ENCODE data around the gene BICDL1.

Gene BICDL1

DNA sequence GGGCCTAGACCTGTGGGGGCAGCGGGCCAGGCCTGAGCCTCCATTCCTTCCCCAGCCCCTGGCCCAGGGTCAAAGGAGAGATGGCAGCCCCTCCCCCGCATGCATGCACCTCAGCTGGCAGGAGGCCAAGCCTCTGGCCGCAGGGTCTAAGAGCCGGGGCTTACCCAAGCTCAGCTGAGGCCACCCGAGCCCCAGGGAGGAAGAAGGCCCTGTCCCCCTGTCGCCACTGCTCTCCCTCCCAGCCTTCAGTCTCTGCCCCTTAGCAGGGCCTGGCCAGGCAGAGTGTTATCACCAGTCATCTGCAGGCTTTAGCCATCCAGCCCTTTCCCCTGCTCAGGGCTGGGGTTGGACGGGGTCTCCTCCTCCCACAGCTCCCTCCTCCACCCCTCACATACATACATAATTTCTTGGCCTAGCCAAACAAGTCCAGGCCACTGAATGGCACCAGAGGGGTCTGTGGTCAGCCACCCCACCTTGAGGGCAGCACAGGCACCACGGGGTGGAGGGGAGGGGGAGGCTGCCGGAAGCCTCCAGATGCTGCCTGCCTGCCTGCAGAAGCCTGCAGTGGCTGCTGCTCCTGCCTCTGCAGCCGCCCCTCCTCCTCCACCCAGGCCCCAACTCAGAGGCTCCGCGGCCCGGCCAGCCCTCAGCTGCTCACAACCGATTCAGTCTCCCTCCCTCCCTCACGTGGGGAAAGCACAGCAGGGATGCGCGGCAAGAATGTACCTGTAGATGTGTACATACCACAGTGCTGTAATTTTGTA lies 104.7 kb downstream of the BICDL1 start:
- H3K4me3 ChIP-seq (ENCODE audit: low read depth, low read length), result no peak overlapping the region
- DNase-seq (ENCODE audit: low read depth), result no peak

- H3K4me3 ChIP-seq (ENCODE audit: low read depth, low read length), result no peak overlapping the region
- DNase-seq (ENCODE audit: low read depth), result no peak
Observed at GRCh38 chr12:120094485-120094884, 105.4 kb downstream of the BICDL1 start.

DNA sequence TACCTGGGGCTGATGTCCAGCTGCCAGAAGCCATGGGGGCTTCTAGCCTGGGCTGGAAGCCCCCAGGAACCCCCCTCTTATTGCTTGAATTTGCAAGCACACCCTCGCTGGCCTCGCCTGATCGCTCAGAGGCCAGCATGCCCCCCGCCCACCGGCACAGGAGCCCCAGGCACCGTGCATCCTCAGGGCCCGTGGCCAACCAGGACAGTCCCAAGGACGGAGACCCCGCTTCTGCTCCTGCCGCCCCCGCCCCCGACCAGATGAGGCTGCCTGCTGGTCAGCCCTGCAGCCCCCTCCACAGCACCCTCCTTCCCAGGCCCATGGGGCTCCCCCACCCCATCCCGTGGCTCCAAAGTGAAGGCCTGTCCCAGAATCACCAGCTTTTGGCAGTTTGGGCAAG lies 106.3 kb downstream of the BICDL1 start:
- H3K4me3 ChIP-seq (ENCODE audit: low read depth, low read length), result no peak overlapping the region
- no peak for DNase-seq (ENCODE audit: low read depth)

- DNase-seq (ENCODE audit: low read depth), result no peak
- H3K4me3 ChIP-seq (ENCODE audit: low read depth, low read length), result no peak overlapping the region
Observed at GRCh38 chr12:120095736-120096135, 106.7 kb downstream of the BICDL1 start.

GRCh38 chr12:120096671-120097202 lies 107.7 kb downstream of the BICDL1 start:
- H3K4me3 ChIP-seq (ENCODE audit: low read depth, low read length), result no peak overlapping the region
- DNase-seq (ENCODE audit: low read depth), result no peak

- DNase-seq (ENCODE audit: low read depth), result no peak
- no peak overlapping the region for H3K4me3 ChIP-seq (ENCODE audit: low read depth, low read length)
Observed at GRCh38 chr12:120098756-120099470, 109.9 kb downstream of the BICDL1 start.

DNA sequence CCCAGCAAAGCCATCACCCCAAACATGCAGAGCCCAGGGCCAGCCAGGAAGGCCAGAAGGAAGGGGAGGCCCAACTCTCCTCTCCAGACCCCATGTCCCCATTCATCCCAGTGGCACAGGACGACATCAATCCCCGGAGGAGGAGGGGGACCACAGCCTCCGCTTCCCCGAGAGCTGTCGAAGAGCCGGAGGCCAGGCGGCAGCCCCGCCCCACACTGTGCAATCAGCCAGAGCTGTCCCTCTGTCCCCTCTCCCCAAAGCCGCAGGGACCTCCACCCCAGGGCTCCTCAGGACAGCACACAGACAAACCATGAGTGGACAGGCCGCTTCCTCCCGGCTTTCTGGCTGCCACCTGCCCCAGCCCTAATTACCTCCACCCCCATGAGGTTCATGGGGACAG lies 110.7 kb downstream of the BICDL1 start:
- no peak overlapping the region for H3K4me3 ChIP-seq (ENCODE audit: low read depth, low read length)
- no peak for DNase-seq (ENCODE audit: low read depth)

GRCh38 chr12:120100630-120101029 lies 111.6 kb downstream of the BICDL1 start:
- H3K4me3 ChIP-seq (ENCODE audit: low read depth, low read length), result no peak overlapping the region
- DNase-seq (ENCODE audit: low read depth), result no peak

- no peak overlapping the region for H3K4me3 ChIP-seq (ENCODE audit: low read depth, low read length)
- no peak for DNase-seq (ENCODE audit: low read depth)
Observed at GRCh38 chr12:120101182-120101581, 112.1 kb downstream of the BICDL1 start.

DNA sequence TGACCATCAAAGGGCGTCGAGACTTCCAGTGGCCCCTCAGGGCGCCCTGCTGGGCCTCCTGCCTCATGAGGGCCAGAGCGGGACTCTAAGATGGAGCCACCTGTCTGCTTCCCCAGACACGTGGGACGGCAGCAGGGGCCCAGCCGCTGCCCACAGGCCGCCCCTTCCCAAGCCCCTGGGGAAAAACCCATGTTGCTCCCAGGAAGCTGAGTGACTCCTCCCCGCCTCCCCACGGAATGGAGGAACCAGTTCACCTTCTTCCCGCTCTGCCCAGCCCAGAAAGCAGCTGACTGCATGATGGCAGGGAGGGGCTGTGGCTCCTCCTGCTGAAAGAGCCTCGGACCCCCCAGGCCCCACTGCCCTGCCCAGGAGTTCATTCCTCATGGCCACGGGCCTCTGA lies 112.6 kb downstream of the BICDL1 start:
- DNase-seq (ENCODE audit: low read depth), result no peak
- no peak overlapping the region for H3K4me3 ChIP-seq (ENCODE audit: low read depth, low read length)

DNA sequence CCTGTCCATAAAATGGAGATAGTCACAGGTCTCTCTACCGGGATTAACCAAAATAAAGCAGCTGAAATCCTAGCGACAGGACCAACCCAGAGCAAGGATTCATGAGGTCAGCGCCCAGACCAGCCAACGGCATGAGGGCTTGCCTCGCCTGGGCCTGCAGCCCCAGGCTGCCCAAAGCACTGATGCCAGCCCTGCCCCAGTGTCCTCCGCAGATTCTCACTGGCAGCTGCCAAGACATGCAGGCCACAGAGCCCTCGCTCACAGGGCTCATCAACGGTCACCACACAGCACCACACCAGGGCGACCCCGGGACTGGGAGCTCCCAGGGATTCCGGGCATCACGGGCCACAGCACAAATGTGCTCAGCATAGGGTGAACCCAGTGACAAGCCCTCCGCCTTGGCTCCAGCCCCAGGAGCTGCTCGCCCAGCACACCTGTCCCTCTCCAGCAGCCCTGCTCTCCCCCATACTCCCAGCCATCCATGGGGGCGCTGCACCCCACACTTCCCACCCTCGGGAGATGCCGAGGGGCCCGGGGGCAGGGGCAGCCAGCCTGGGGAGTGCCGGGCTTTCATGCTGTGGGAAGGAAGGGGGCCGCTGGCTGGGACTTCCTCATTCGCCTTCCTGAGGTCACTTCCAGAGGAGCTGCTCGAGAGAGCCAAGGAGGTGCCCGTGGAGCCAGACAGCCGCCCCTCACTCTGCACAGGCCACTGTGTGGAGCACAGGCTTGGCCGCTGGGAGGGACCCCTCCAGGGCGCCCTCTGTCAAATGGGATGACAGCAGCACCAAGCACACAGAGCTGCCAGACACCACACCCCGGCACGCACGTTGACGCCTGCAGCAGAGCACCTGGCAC lies 113.4 kb downstream of the BICDL1 start:
- H3K4me3 ChIP-seq (ENCODE audit: low read depth, low read length), result no peak overlapping the region
- DNase-seq (ENCODE audit: low read depth), result no peak

- no peak overlapping the region for H3K4me3 ChIP-seq (ENCODE audit: low read depth, low read length)
Observed at GRCh38 chr12:120103044-120103338, 114.0 kb downstream of the BICDL1 start.

DNA sequence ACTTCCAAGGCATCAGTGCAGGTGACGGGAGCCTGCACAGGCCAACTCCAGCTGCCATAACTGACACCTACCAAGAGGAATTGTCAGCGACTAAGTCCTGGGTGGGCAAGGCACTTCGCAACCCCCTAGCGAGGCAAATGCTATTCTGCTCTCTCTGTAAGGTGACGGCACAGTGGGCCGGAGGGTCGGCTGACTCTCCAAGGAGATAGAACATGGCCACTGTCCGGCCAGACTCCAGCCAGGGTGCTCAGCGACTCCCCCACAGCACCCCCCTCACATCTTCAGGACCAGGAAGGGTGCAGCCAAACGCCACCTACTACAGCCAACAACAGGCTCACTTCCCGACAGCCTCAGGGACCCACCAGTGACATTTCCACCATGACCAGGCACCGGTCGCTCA lies 114.3 kb downstream of the BICDL1 start:
- no peak for DNase-seq (ENCODE audit: low read depth)
- no peak overlapping the region for H3K4me3 ChIP-seq (ENCODE audit: low read depth, low read length)

More at GRCh38 chr12:120103044-120103338, 114.0 kb downstream of the BICDL1 start:
- no peak for DNase-seq (ENCODE audit: low read depth)

GRCh38 chr12:120106151-120106550 lies 117.1 kb downstream of the BICDL1 start:
- DNase-seq (ENCODE audit: low read depth), result no peak
- H3K4me3 ChIP-seq (ENCODE audit: low read depth, low read length), result no peak overlapping the region

DNA sequence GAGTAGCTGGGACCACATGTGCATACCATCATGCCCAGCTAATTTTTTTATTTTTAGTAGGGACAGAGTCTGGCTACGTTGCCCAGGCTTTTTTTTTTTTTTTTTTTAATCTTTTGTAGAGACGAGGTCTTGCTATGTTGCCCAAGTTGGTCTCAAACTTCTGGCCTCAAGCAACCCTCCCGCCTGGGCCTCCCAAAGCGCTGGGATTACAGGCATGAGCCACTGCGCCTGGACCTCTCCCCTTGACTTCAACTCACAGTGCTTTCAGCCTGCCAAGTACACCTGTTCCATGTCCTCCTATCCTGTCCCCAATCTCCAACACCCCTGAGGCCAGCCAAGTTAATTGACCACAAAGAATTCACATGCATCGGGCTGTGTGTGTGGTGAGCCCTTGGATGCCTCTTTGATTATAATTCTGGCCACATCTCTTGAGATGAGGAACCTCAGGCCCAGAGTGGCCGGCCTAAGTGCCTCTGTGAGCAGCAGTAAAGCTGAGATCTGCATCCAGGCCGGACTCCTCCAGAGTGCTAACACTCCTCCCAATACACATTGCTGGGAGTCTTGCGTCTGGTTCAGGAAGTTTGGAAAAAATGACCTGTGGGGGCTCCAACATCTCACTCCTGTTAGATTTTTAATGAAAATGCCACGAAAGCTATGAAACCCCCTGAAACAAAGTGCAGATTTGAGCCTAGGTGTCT lies 120.7 kb downstream of the BICDL1 start:
- H3K4me3 ChIP-seq (ENCODE audit: low read depth, low read length), result no peak overlapping the region
- DNase-seq (ENCODE audit: low read depth), result no peak

DNA sequence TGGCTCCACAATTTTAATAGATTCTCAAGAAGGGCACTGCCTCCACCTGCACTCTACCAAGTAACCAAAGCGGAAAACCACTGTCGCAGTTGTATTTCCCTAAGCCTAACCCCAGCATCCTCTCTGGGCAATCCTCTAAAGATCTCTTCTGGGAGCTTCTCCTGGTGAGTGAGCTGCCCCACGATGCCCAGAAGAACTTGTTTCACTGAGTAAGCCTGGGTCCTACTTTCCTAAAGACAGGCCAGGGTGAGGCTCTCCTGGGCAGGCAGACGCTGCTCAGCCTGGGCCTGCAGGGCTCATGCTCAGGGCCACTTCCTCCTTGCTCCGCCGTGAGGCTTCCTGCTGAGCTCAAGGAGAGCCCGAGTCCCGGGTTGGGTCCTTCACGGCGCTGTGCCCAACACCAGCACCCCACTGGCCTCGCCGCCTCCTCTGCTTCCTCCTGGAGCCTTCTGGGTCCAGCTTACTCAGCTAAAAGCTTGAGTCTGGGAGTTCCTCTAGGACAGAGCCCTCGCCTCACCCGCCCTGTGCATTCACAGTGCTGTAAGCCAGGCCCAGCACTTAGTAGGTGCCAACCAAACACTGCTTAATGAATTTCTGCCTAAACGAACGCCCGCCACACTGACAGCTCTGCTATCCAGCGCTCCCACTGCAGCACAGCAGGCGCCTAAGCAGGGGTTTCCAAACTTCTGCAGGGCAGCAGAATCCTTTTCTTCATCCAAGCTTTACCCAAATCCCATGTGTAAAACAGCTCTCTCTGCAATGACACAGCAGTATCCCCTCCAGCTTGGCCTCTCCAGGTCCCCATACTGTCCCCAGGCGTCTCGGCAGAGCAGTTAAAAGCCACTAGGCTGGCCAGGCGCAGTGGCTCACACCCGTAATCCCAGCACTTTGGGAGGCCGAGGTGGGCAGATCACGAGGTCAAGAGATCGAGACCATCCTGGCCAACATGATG lies 121.8 kb downstream of the BICDL1 start:
- no peak for DNase-seq (ENCODE audit: low read depth)
- no peak overlapping the region for H3K4me3 ChIP-seq (ENCODE audit: low read depth, low read length)

GRCh38 chr12:120115066-120115465 lies 126.0 kb downstream of the BICDL1 start:
- H3K4me3 ChIP-seq (ENCODE audit: low read depth, low read length), result peak overlapping the region; percentile 80
- DNase-seq (ENCODE audit: low read depth), result no peak

- no peak for DNase-seq (ENCODE audit: low read depth)
Observed at GRCh38 chr12:120115692-120116440, 126.8 kb downstream of the BICDL1 start.

More at GRCh38 chr12:120115692-120116440, 126.8 kb downstream of the BICDL1 start:
- peak overlapping the region; percentile 80 for H3K4me3 ChIP-seq (ENCODE audit: low read depth, low read length)

Data from skeletal muscle cell (primary cell).